DND-41 (cell line): Measurements from ENCODE around the gene CCDC107.
"Not testable (repeated sequence)": the region's sequence is repeated elsewhere in the genome, so short reads cannot be mapped to it uniquely, and the experiment has no call there.

Source experiments
- ATAC-seq: fragments of 200-7000 bp; cut with Tn5 transposase; 3 replicates; pipeline ENCODE4 v1.9.1; 2021; ENCODE audit warnings: low read depth; ENCODE audit not compliant: insufficient read depth
- DNase-seq: peaks from one replicate; pipeline ENCODE4 v3.0.0-alpha.2; 2020
- H2AFZ ChIP-seq: 2 replicates; pipeline ENCODE4 v1.6.0; 2012; ENCODE audit warnings: low read depth, low read length
- H3K27ac ChIP-seq: 2 replicates; pipeline ENCODE4 v1.5.1; 2012; ENCODE audit warnings: low read length, inconsistent platforms
- H3K27me3 ChIP-seq: fragments of 200-600 bp; sonication (generic); 2 replicates; pipeline ENCODE4 v1.6.0; 2012; ENCODE audit warnings: low read length, mild to moderate bottlenecking, inconsistent platforms; ENCODE audit not compliant: insufficient read depth, poor library complexity
- H3K36me3 ChIP-seq: 2 replicates; pipeline ENCODE4 v1.5.1; 2012; ENCODE audit warnings: low read length, inconsistent platforms; ENCODE audit not compliant: insufficient read depth
- H3K4me1 ChIP-seq: 2 replicates; pipeline ENCODE4 v1.5.1; 2012; ENCODE audit warnings: mild to moderate bottlenecking, low read length; ENCODE audit not compliant: insufficient read depth
- H3K4me2 ChIP-seq: 2 replicates; pipeline ENCODE4 v1.6.0; 2012; ENCODE audit warnings: mild to moderate bottlenecking, moderate library complexity, low read length, inconsistent platforms; ENCODE audit not compliant: insufficient read depth
- H3K4me3 ChIP-seq, 2 experiments: fragments of 200-600 bp in 1 of 2; shearing (Covaris generic) in 1 of 2; 2 replicates each; pipeline ENCODE4 v1.5.1; 2012 to 2016; ENCODE audit warnings: inconsistent platforms in 2 of 2, low read length in 2 of 2, mild to moderate bottlenecking in 2 of 2, low read depth in 1 of 2, moderate library complexity in 1 of 2
- H3K79me2 ChIP-seq: 2 replicates; pipeline ENCODE4 v1.6.0; 2012; ENCODE audit warnings: low read length, inconsistent platforms; ENCODE audit not compliant: insufficient read depth
- H3K9ac ChIP-seq: 2 replicates; pipeline ENCODE4 v1.6.0; 2012; ENCODE audit warnings: low read depth, mild to moderate bottlenecking, inconsistent platforms, low read length, moderate library complexity
- H3K9me3 ChIP-seq: 2 replicates; pipeline ENCODE4 v1.5.1; 2012; ENCODE audit warnings: low read length, moderate library complexity, mild to moderate bottlenecking, inconsistent platforms; ENCODE audit not compliant: insufficient read depth, severe bottlenecking
- H4K20me1 ChIP-seq: 2 replicates; pipeline ENCODE4 v1.6.0; 2012; ENCODE audit warnings: low read length; ENCODE audit not compliant: insufficient read depth
- CTCF ChIP-seq: IDR thresholded peaks from 2 replicates; pipeline ENCODE4 v1.5.1; 2012; ENCODE audit warnings: borderline replicate concordance, low read length, moderate library complexity, mild to moderate bottlenecking; ENCODE audit not compliant: poor library complexity, severe bottlenecking; ENCODE audit errors: extremely low read depth
- EZH2 ChIP-seq: IDR thresholded peaks from 3 replicates; pipeline ENCODE4 v1.6.1; 2012; ENCODE audit warnings: borderline replicate concordance, low read depth, mild to moderate bottlenecking, moderate library complexity, low read length, inconsistent platforms; ENCODE audit not compliant: severe bottlenecking

The CCDC107 gene

GRCh38 chr9:35639631-35640030 is 18.5 kb upstream of the CCDC107 start:
- Histone ChIP-seq H3K4me1 (peaks cover 41% of the 10 kb centered on the region), H3K9ac (no peak overlapping the region), H3K4me3 (no peak overlapping the region), H3K9me3 (no peaks in the 10 kb centered on the region), H3K36me3 (peaks cover 14% of the 10 kb centered on the region; the same call in 1 of the 2 replicates), H3K79me2 (peaks cover 14% of the 10 kb centered on the region), H3K27me3 (no peaks in the 10 kb centered on the region), H3K4me2 (0 out of 2 replicates have a peak overlapping the region, but pooled peaks have one; percentile 19), H3K27ac (peak overlapping the region; percentile 61; the same call in 1 of the 2 replicates), H2AFZ (no peak overlapping the region), H4K20me1 (no peaks in the 10 kb centered on the region)
- TF ChIP-seq CTCF (no peak), EZH2 (no peak)
- ATAC-seq (no peak), DNase-seq (no peak)

- not testable (repeated sequence) for ATAC-seq, H3K4me2 ChIP-seq, H4K20me1 ChIP-seq, DNase-seq, H3K27me3 ChIP-seq, H3K9me3 ChIP-seq, H2AFZ ChIP-seq, H3K4me3 ChIP-seq, H3K9ac ChIP-seq, H3K27ac ChIP-seq
- Histone ChIP-seq H3K4me1 (peaks cover 49% of the 10 kb centered on the region), H3K36me3 (peaks cover 14% of the 10 kb centered on the region; the same call in 1 of the 2 replicates), H3K79me2 (peaks cover 22% of the 10 kb centered on the region)
Observed at GRCh38 chr9:35640431-35640830, 17.7 kb upstream of the CCDC107 start.

- H3K36me3 ChIP-seq = peaks cover 14% of the 10 kb centered on the region; the same call in 1 of the 2 replicates
- H2AFZ ChIP-seq, H3K9ac ChIP-seq, H3K9me3 ChIP-seq, H4K20me1 ChIP-seq, H3K27me3 ChIP-seq, DNase-seq, ATAC-seq, H3K27ac ChIP-seq, H3K4me3 ChIP-seq, H3K4me2 ChIP-seq: not testable (repeated sequence)
- H3K4me1 ChIP-seq = peaks cover 47% of the 10 kb centered on the region
- peaks cover 26% of the 10 kb centered on the region for H3K79me2 ChIP-seq
Observed at GRCh38 chr9:35641478-35641877, 16.6 kb upstream of the CCDC107 start.

- TF ChIP-seq EZH2 = no peak
- TF ChIP-seq CTCF = no peak
- Histone ChIP-seq H3K79me2 (peaks cover 26% of the 10 kb centered on the region), H4K20me1 (no peaks in the 10 kb centered on the region), H3K4me3 (no peak overlapping the region), H3K4me2 (no peak overlapping the region), H3K27ac (no peak overlapping the region; the same call in 1 of the 2 replicates), H2AFZ (no peak overlapping the region), H3K9me3 (no peaks in the 10 kb centered on the region), H3K4me1 (peaks cover 58% of the 10 kb centered on the region), H3K9ac (no peak overlapping the region), H3K27me3 (no peaks in the 10 kb centered on the region), H3K36me3 (peaks cover 14% of the 10 kb centered on the region; the same call in 1 of the 2 replicates)
- ATAC-seq (no peak), DNase-seq (no peak)
Observed at GRCh38 chr9:35643046-35643445, 15.0 kb upstream of the CCDC107 start.

- Histone ChIP-seq H3K9ac (peak overlapping the region; percentile 95), H2AFZ (peak overlapping the region; percentile 85)
Observed at GRCh38 chr9:35645736-35646135, 12.4 kb upstream of the CCDC107 start.

More at GRCh38 chr9:35645736-35646135, 12.4 kb upstream of the CCDC107 start:
- not testable (repeated sequence) for H3K9me3 ChIP-seq, ATAC-seq, H3K27me3 ChIP-seq, H4K20me1 ChIP-seq
- peak overlapping the region; percentile 79 for H3K4me2 ChIP-seq
- peak overlapping the region; percentile 91 to 94; a peak in 3 of 4 replicates for H3K4me3 ChIP-seq
- H3K27ac ChIP-seq = peak overlapping the region; percentile 100
- DNase-seq = peak; percentile 25
- H3K4me1 ChIP-seq = peaks cover 67% of the 10 kb centered on the region
- peaks cover 48% of the 10 kb centered on the region for H3K79me2 ChIP-seq
- H3K36me3 ChIP-seq = peaks cover 33% of the 10 kb centered on the region; the same call in 1 of the 2 replicates
